ENCODE data around the gene GPR89B. TPM values are rescaled to one million over a fixed set of nuclear protein-coding genes. Genes with fewer than 3 reads are reported as not detected.

GPR89B gene
- total RNA-seq, 1 donor from 2014 or later = 33.7 TPM

DNA sequence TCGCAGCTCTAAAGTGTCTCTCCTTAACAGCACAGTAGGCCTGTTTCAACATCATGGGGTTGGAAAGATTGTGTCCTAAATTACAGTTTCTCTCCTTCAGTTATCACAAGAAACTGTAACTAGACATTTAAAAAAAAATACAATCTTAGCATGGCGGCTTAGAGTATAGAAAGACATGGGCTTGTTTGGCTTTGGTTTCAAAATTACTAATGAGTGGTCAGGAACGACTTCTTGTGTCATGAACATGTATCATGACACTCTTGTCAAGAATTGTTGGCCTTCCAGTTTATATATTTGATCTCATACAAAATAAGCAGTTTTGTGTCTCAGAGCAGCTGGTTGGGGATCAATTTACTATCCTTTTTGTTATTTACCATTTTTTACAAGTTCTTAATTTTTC is 23.5 kb upstream of the GPR89B start:
- no peaks in the 10 kb centered on the region for H3K27me3 ChIP-seq (ENCODE audit: control insufficient read depth, insufficient read depth, low read length)
- TF ChIP-seq, protein P1, sequence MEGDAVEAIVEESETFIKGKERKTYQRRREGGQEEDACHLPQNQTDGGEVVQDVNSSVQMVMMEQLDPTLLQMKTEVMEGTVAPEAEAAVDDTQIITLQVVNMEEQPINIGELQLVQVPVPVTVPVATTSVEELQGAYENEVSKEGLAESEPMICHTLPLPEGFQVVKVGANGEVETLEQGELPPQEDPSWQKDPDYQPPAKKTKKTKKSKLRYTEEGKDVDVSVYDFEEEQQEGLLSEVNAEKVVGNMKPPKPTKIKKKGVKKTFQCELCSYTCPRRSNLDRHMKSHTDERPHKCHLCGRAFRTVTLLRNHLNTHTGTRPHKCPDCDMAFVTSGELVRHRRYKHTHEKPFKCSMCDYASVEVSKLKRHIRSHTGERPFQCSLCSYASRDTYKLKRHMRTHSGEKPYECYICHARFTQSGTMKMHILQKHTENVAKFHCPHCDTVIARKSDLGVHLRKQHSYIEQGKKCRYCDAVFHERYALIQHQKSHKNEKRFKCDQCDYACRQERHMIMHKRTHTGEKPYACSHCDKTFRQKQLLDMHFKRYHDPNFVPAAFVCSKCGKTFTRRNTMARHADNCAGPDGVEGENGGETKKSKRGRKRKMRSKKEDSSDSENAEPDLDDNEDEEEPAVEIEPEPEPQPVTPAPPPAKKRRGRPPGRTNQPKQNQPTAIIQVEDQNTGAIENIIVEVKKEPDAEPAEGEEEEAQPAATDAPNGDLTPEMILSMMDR (IDR thresholded peaks at IDR 0.05; ENCODE audit: insufficient read depth, low read length, severe bottlenecking) = no peak
- no peak overlapping the region for H3K4me3 ChIP-seq (ENCODE audit: low read depth, low read length)
- FAIRE-seq (no peak), DNase-seq (ENCODE audit: low read depth) (no peak)
- H3K36me3 ChIP-seq (ENCODE audit: control insufficient read depth, insufficient read depth, low read length) = no peaks in the 10 kb centered on the region

DNA sequence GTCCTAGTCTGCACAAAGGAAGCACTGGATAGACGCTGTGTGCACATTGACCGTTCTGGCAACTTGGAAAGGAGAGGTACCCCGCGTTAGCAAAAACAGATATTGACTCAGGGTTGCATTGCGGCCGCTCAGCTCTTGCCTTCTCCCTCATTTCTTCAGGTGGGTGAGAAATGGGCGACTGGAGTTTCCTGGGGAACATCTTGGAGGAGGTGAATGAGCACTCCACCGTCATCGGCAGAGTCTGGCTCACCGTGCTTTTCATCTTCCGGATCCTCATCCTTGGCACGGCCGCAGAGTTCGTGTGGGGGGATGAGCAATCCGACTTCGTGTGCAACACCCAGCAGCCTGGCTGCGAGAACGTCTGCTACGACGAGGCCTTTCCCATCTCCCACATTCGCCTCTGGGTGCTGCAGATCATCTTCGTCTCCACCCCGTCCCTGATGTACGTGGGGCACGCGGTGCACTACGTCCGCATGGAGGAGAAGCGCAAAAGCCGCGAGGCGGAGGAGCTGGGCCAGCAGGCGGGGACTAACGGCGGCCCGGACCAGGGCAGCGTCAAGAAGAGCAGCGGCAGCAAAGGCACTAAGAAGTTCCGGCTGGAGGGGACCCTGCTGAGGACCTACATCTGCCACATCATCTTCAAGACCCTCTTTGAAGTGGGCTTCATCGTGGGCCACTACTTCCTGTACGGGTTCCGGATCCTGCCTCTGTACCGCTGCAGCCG is 20.3 kb upstream of the GPR89B start:
- no peaks in the 10 kb centered on the region for H3K27me3 ChIP-seq (ENCODE audit: control insufficient read depth, insufficient read depth, low read length)
- H3K36me3 ChIP-seq (ENCODE audit: control insufficient read depth, insufficient read depth, low read length) = no peaks in the 10 kb centered on the region
- no peak for FAIRE-seq
- TF ChIP-seq, protein P1 (IDR thresholded peaks at IDR 0.05; ENCODE audit: insufficient read depth, low read length, severe bottlenecking) = no peak
- no peak for DNase-seq (ENCODE audit: low read depth)
- no peak overlapping the region for H3K4me3 ChIP-seq (ENCODE audit: low read depth, low read length)

GRCh38 chr1:147912553-147912952 is 15.7 kb upstream of the GPR89B start:
- Histone ChIP-seq H3K36me3 (ENCODE audit: control insufficient read depth, insufficient read depth, low read length) (no peaks in the 10 kb centered on the region), H3K27me3 (ENCODE audit: control insufficient read depth, insufficient read depth, low read length) (no peaks in the 10 kb centered on the region), H3K4me3 (ENCODE audit: low read depth, low read length) (no peak overlapping the region)
- DNase-seq (ENCODE audit: low read depth) (no peak), FAIRE-seq (no peak)
- TF ChIP-seq, protein P1 (IDR thresholded peaks at IDR 0.05; ENCODE audit: insufficient read depth, low read length, severe bottlenecking) = no peak

- DNase-seq (ENCODE audit: low read depth) (no peak), FAIRE-seq (no peak)
- Histone ChIP-seq H3K27me3 (ENCODE audit: control insufficient read depth, insufficient read depth, low read length) (no peaks in the 10 kb centered on the region), H3K4me3 (ENCODE audit: low read depth, low read length) (no peak overlapping the region), H3K36me3 (ENCODE audit: control insufficient read depth, insufficient read depth, low read length) (no peaks in the 10 kb centered on the region)
- TF ChIP-seq, protein P1 (IDR thresholded peaks at IDR 0.05; ENCODE audit: insufficient read depth, low read length, severe bottlenecking) = no peak
These were observed 14.8 kb upstream of the GPR89B start for GRCh38 chr1:147913362-147913942.

- FAIRE-seq = no peak
- peak; percentile 25 for DNase-seq (ENCODE audit: low read depth)
- Histone ChIP-seq H3K36me3 (ENCODE audit: control insufficient read depth, insufficient read depth, low read length) (no peaks in the 10 kb centered on the region), H3K27me3 (ENCODE audit: control insufficient read depth, insufficient read depth, low read length) (no peaks in the 10 kb centered on the region), H3K4me3 (ENCODE audit: low read depth, low read length) (no peak overlapping the region)
- TF ChIP-seq, protein P1 (IDR thresholded peaks at IDR 0.05; ENCODE audit: insufficient read depth, low read length, severe bottlenecking) = no peak
These were observed 8.3 kb upstream of the GPR89B start for GRCh38 chr1:147919896-147920295.
